Renal cortex interstitium (tissue), 11 donors: ENCODE data around the gene PDCL2. TPM values are rescaled to one million over a fixed set of nuclear protein-coding genes. Genes with fewer than 3 reads are reported as not detected.
"Not testable (repeated sequence)": the region's sequence is repeated elsewhere in the genome, so short reads cannot be mapped to it uniquely, and the experiment has no call there.

Experiments
- DNase-seq, 11 donors: peaks; one replicate each; pipeline ENCODE4 v3.0.0-alpha.2; 2013; ENCODE audit warnings: low read depth in 9 of 11, low spot score in 4 of 11; ENCODE audit errors: extremely low read depth in 1 of 11
- polyA plus RNA-seq, 3 donors: library from polyadenylated mRNA; unstranded; fragments of 120-200 nt; gene quantifications; one replicate each; pipeline ENCODE4 v1.2.1, GENCODE V29; 2013; ENCODE audit not compliant: insufficient read length in 3 of 3

PDCL2 gene
- polyA plus RNA-seq, 3 donors: 0.47 TPM; not detected in 2

DNA sequence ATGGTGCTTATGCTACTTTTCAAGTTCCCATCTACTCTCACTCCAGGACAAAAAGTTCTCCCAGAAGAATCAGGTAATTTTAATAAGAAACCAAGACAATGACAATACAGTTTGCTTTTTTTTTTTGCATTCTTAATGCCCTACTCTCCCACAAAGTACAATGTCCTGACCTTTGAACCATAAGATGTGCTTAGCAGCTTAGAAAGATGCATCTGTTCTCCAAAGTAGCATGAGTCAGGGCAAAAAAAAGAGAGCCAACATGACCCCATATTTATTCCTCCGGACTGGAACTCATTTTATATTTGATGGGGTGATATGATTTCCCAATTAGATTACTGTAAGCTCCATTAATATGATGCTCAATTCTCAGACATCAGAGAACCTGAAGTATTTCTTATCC is 16.5 kb upstream of the PDCL2 start:
- DNase-seq: no peak

DNA sequence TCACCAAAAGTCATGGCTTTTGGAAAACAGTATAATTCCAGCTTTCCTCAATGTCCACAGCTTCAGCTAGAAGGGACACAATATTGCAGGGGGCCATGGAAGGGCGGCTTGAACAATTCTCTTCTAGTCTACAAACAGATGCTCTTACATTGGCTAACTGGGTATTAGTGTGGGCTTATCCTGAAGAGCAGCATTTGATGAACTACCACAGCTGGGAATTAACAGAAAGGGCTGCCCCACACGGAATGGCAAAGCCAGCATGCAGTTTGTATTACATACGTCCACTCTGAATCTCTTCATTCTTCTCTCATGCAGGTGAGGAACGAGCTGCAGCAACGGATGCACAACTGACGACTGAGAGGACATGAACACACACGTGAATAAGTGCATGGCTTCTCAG is 13.0 kb upstream of the PDCL2 start:
- DNase-seq: no peak

DNA sequence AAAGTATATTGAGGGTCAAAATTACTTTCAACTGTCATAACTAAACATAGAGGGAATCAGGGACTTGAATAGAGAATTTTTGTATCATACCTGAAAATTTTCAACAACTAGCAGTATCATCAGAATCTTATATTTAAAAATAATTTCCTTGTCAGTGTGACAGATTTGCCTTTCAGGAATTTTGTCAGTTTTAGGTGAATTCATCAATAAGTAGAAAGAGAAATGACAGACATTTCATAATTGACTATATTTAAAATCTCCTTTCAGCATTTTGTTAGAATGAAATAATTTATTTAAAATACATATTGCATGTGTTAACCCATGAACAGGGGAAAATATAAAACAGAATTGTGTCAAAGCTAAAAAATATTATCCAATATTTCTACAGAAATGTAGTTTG is 8.6 kb upstream of the PDCL2 start:
- no peak for DNase-seq

DNA sequence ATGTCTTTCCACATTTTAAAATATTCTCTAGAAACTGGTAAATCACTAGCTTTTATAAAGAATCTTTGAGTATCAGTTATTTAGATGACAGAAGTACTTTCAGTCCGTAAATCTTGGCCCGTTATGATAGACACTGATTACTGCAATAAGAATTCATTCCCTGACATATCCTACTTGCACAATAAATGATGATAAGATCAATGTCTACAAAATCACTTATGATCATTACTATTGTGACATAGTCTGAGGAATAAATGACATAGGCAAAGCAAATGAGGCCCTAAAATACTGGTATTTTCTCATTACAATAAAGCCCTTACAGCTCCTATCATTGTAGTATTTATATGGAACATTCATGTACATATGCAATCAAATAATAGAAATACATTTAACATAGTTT is 6.6 kb upstream of the PDCL2 start:
- no peak for DNase-seq

DNA sequence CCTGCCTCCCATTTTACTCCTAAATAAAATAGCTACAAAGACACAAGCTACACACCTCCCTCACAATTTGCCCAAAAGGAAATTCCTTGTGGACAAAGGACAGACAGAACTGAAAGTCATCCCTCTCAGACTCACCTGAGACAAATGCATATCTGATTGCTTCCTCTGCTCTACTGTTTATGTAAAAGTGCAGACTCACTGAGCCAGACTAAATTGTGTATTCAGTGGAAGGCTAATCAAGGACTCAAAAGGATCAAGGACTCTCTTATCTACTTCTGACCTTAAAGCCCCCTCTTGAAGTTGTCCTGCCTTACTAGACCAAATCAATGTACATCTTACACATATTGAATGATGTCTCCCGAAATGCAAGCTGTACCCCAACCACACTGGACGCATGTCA is 3.9 kb downstream of the PDCL2 start:
- DNase-seq: no peak

DNA sequence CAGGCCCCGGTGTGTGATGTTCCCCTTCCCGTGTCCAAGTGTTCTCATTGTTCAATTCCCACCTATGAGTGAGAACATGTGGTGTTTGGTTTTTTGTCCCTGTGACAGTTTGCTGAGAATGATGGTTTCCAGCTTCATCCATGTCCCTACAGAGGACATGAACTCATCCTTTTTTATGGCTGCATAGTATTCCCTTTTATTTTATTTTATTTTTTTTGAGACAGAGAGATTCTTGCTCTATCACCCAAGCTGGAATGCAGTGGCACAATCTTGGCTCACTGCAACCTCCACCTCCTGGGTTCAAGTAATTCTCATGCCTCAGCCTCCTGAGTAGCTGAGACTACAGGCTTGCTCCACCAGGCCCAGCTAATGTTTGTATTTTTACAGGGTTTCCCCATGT is 9.3 kb downstream of the PDCL2 start:
- DNase-seq: not testable (repeated sequence)

DNA sequence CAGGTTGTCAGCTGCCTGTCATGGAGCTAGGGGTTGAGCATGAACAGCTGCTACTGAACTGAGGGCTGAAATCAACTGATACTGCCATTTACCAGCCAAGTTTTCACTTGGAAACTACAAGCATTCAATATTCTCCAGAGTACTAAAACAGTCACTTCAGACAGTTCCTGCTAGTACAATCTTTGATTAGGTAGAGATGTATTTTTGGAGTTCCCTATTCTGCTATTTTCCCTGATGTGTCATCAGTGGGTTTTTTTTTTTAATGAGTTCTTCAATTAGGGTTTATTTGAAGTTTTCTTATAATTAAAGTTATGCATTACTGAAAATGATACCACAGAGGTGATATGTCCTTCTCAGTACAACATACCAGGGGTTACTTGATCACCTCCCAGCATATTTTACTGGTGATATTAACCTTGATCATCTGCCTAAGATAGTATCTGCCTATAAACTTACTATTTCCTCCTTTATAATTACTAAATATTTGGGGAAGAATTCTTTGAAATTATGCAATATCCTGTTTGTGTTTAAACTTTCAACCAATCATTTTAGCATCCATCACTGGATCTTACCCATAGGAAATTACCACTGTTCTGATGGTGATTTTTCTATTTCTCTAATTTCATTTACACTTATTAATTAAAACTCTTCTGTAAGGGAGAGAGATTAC is 13.6 kb downstream of the PDCL2 start:
- no peak for DNase-seq

DNA sequence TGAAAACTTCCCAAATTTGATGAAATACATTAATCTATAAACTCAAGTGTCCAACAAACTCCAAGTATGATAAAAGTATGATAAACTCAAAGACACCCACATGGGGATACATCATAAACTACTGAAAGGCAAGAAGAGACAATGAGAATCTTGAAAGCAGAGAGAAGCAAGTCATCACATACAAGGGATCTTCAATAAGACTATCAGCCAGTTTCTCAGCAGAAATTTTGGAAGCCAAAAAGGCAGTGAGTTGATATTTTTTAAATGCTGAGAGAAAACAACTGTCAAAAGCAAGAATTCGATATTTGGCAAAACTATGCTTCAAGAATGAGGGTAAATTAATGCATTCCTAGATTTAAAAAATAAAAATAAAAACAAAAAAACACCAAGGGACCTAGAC is 16.5 kb downstream of the PDCL2 start:
- no peak for DNase-seq

DNA sequence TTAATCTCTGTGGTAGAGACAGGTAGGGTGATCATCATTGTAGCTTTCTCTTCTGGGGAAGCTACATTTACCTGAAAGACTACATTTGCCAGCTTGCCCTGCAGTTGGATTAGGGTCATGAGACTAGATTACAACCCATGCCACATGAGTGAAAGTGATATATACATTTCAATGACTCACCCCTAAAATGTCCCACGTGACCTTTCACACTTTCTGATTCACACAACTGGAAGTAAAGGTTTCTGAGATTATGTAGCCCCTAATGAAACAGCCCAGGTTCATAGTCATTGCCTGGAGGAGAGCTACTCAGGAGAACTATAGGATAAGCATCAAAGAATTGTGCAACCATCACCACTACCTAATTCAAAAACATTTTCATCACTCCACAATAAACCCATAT is 17.8 kb downstream of the PDCL2 start:
- no peak for DNase-seq

DNA sequence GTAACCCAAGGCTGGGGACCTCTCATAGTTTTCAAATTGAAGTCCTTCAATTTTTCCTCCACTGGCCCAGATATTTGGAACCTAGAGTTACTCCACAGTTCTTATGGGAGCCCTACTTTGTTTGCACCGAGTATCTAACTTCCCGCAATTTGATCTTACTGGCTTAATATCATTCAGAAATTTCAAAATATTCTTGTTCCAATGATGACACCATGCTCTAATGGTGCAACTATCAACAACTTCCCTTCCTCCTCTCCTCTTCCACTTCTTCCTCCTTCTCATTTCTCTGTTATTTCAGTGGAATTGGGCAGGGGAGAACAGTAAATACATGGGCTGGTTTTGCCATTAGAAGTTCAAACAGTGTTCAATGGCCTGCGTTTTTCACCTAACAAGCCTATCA is 20.2 kb downstream of the PDCL2 start:
- no peak for DNase-seq

DNA sequence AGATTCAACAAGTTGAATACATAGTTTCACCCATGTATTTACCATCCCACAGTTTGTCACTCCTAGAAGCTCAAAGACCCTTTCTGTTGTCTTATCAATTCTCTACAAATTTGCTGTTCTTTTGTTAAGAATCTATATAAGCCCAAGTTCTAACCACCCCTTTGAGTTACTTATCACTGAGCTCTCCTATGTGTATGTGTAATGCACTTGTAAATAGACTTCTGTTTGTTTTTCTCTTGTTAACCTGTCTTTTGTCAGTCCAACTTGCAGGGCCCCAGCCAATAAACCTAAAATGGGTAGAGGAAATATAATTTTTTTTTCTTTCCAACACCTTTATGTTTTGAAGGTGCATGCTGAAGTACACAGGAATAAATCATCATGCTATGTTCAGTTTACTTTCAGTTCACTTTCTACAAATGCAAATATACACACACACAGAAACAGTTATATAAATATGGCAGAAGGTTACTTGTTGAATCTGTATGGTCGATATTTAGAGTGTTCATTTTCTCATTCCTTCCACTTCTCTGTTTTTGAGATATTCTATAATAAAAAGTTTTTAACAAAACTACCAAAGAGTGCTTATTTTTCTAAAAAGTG is 23.0 kb downstream of the PDCL2 start:
- no peak for DNase-seq

DNA sequence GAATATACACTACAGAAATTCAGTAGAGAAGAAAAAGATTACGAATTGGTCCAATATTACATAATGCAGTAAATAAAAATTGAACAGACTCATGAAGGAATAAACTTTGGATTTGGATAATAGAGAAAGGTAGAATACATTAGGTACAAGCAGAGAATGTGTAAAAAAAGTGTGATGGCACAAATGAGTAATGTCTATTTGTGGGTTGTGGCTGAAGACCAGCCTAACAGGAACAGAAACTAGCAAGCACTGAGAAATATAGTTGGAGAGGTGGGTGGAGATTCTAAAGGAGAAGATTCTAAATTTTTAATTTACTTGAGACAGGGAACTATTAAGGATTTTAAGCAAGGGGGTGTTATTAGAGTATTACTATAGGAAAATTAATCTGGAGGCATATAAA is 30.2 kb downstream of the PDCL2 start:
- no peak for DNase-seq

DNA sequence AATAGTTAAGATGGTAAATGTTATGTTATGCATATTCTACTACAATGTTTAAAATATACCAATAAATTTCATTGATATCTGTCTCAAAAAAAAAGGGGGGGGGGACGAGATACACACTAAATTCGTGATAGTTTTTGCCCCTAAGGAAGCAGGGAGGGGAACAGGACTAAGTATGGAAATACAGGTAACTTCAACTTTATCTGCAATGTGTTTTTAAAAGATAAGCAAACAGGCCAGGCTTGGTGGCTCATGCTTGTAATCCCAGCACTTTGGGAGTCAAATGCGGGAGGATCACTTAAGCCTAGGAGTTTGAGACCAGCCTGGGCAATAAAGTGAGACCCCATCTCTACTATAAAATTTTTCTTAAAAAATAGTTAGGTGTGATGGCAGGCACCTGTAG is 31.9 kb downstream of the PDCL2 start:
- DNase-seq: no peak

DNA sequence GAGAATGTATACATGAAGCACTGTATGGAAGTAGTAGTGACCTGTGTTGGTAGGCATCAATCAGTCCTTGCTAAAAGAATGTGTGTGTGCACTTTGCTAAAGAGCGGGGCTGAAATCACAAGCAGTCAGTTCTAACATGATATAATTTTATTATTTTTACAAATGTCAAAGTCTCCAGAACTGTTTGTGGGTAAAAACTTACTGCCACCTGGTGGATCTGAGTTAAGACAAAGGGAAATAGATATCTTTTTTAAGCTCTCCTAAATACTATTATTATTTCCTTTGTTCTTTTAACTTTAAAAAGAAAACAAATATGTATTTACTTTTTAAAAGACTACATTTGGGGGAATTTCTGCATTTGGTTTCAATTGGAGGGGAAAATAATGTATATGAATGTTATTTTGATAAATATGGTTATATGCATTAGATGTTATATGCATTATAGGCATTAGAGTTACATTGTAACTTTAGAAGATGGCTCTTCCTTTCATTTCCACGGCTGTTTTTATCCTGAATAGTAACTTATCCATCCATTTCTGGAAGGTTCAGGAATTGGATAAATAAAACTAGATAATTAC is 37.5 kb downstream of the PDCL2 start:
- no peak for DNase-seq

DNA sequence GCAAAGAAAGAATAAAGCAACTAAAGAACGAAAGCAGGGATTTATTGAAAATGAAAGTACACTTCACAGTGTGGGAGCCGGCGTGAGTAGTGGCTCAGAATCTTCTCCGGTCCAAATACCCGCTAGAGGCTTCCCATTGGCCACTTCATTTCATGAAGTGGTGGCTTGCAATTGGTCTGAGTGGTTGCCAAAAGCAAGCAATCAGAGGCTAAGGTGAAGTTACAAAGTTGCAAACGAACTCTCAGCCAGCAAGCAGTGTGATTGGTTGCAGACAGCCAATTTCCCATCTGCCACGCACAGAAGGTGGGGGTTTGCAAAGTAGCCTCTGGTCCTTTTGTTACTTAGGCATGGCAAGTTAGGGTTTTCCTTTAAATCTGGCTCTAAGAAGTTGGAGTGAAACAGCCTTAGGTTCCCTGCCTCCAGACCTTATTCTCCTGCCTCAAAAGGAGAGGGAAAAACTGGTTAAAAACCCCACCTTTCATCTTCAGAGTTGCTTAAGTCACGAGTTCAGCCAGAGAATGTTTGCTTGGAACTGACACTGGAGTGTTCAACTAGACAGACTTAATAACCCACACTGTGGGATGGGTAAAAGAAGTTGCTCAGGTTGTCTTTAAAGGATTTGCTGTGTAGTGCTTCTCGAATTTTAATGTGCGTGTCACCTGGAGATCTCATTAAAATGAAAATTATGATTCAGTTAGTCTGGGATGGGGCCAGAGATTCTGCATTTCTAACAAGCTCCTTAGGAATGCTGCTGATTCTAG is 38.4 kb downstream of the PDCL2 start:
- no peak for DNase-seq

DNA sequence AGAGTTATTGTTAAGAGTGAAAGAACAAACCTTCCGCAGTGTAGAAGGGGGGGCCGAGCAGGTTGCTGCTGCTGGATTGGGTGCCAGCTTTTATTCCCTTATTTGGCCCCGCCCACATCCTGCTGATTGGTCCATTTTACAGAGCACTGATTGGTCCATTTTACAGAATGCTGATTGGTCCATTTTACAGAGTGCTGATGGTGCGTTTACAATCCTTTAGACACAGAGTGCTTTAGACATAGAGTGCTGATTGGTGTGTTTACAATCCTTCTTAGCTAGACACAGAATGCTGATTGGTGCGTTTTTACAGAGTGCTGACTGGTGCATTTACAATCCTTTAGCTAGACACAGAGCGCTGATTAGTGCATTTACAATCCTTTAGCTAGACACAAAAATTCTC is 40.1 kb downstream of the PDCL2 start:
- DNase-seq: not testable (repeated sequence)

DNA sequence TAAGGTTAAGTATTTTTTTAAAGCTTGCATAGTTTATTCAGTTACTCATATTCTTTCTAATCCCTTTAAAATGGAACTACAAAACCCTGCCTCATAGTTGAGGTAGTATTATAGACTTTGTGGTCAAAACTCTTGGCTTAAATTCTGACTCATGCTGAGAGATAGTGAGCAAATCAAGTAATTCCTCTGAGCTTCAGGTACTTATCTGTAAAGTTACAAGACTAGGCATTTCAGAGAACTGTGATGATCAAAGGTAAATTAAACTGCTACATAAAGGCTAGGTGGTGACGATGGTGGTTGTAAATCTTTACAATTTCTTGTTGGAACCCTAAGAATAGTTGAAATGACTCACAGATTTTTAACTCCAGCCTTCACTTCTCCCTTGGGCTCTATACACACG is 42.2 kb downstream of the PDCL2 start:
- DNase-seq: no peak

DNA sequence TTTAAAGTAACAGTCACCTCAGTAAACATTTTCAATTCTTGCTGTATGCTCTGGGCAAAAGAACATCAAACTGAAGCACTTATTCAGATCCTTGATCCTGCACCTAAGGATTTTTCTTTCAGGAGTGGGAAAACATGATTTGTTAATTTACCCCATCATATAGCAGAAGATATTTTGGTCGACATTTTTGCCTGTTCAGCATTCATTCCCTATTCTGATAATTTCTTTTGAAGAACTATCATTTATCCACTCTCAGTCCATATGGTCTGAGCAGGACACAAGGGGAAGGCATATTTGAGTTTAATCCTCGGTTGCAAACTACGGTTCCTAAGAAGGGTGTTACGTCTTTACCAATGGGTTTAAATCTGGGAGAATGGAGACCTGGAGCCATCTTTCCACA is 44.1 kb downstream of the PDCL2 start:
- no peak for DNase-seq

DNA sequence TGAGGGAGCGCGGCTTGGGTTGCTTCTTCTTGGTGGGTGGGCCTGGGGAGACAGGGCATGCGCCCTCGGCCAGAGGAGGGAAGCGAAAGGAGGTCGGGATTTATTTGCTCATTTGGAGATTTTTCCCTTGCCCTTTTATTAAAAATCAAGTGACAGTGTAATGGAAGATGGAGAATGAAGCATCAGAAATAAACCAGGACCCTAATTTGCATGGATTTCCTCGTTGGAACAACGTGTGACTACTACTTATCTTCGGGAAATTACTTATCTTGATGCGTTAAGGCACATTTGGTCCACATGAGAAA is 44.6 kb downstream of the PDCL2 start:
- DNase-seq: peak in 4 of 11 donors; percentile 33 to 46 (median 40)

DNA sequence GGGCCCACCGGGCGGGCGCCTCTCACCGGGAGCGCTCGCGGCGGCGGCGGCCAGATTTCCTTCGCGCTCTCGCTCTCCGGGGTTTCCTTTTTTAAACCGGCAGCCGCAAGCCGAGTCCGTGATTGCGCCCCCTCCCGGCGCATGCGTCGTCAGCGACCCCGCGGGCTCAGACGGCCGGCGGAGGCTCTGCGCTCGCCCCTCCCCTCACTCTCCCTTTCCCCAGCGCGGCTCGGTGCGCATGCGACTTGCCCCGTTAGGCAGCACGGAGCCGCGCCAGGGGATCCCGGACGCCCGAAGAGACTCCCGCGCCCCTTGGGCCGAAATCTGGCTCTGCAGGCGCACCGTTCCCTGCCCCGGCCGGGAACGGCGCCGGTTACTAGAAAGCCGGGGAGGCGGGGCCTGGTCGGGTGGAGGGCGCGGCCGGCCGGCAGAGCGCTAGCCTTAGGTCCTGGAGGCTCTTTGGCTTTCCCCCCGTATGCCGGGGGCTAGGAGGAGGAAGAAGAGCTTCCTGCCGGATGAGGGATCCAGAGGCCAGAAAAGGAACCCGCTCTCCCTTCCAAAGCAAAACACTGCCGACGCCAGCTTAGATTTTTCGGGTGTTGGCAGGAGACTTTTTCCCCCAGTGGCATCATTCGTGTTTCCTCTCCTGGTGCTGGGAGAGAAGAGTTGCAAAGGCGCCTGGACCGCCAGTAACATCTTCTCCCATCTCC is 45.1 kb downstream of the PDCL2 start, which contains the start of gene CLOCK:
Gene CLOCK, minus strand, starts transcription at position 154 of the 710 bp plus-strand sequence. CDS start 64,124 bp downstream, outside the sequence.
- DNase-seq: peak; percentile 72 to 89 (median 83)
